ENCODE data around the gene UBQLNL.

Gene UBQLNL, protein sequence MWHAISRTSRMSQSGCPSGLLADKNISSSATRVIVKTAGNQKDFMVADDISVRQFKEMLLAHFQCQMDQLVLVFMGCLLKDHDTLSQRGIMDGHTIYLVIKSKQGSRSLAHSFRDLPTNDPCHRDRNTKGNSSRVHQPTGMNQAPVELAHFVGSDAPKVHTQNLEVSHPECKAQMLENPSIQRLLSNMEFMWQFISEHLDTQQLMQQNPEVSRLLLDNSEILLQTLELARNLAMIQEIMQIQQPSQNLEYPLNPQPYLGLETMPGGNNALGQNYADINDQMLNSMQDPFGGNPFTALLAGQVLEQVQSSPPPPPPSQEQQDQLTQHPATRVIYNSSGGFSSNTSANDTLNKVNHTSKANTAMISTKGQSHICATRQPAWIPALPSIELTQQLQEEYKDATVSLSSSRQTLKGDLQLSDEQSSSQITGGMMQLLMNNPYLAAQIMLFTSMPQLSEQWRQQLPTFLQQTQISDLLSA

DNA sequence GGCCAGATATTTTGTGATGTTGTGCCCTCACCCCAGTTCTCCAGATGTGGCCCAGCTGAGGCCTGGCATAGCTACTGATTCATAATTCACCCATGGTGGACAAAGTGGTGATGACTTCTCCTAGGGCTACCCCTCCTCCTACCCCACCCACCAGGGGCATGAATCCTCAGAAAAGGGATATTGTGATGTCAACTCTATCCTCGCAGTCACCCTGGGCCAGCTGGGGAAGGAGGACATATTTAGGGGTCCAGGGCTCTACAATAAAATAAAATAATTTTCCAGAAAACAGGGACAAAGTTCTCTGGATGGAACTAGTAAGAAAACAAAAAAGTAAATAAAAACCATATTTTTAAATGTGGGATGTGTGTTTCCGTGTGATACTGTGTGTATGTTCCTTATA, at the start of gene UBQLNL:
Gene UBQLNL, minus strand, starts transcription at position 101 of the 400 bp plus-strand sequence. CDS start 258 bp downstream, outside the sequence.
- no peak for DNase-seq

DNA sequence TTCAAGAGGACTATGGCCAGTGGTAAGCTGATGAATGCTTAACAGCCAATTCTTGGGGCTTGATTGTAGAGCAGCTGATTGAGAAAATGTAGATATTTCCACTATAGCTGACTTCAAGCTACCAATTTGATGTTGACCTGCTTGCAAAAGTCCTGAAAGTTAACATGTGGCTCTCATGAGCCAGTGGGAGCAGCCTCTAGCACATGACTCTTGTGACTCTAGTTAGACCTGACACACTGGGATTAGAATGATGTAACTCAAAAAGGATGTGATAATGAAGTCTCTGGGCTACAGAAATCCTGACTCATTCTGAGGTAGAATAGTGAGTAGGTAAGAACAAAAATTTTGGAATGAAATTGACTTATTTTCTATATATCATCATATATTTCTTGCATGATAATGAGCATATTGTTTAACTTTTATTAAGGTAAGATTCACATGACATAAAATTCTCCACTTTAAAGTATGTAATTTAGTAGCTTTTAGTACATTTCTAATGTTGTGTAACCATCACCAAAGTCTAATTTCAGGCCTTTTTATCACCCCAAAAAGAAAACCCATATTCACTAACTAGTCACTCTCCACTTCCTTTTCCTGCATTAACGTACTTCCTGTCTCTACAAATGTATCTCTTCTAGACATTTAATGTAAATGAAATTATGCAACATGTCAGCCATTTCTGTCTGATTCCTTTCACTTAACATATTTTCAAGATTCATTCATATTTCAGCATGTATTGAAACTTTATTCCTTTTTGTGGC, 47.9 kb upstream of the UBQLNL start:
- peak; percentile 56 for DNase-seq

DNA sequence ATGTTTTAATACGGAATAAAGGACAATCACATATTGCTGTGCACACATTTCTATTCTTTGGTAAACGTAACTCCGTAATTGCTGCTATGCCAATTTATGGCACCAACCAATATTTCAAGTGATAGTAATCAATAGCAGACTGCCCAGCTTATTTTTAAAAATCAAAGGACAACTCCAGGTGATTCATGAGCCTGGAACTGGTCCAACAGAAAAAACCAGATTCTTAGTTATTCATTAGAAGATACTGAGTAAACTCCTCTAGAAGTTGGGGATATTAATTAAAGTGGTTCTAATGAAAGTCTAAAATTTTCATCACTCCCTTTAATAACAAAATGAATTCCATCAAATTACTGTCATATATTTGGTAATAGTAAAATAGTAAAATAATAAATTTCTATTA, 41.3 kb upstream of the UBQLNL start:
- no peak for DNase-seq

DNA sequence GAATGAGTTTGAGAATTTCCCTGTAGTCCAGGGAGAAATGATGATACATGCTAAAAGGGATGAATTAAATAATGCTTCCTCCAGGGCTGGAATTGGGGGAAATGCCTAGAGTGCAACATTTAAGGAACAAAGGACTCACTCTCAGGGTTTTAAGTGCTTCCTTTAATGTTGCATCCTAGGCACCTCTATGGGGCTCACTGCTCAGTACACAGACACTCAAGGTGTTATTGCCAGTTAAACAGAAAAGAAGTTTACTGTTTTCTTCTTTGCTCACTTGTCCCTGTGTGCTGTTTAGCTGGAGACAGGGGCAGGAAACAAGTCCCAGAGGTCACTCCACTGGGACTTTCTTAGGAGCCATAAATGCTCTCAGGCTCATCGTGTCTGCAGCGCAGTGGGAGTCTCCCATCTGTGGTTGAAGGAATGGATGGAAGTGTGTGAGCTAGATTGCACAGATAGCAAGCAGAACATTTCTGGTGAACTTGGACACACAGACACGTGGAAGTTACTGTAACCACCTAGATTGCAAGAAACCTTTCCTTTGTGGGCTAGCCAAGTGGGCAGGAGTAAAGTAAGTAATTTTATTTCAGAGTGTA, 40.2 kb upstream of the UBQLNL start:
- DNase-seq: no peak

DNA sequence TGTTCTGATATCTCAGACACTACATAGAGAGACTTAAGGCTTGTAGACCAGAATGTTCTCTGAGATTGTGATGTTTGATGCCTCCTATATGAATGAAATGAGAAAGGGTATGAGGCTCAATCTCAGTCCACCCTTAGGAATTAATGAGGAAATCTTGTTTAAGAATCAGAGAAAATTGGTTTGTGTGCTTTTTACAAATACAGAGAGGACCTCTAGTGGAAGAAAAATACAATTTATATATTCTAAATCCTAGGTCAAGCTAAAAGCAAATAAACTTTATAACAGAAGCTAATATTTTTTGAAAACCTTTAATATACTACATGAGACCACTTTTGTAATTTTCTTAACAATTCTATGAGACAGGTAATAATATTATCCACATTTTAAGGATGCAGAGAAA, 36.8 kb upstream of the UBQLNL start:
- DNase-seq: peak; percentile 16

DNA sequence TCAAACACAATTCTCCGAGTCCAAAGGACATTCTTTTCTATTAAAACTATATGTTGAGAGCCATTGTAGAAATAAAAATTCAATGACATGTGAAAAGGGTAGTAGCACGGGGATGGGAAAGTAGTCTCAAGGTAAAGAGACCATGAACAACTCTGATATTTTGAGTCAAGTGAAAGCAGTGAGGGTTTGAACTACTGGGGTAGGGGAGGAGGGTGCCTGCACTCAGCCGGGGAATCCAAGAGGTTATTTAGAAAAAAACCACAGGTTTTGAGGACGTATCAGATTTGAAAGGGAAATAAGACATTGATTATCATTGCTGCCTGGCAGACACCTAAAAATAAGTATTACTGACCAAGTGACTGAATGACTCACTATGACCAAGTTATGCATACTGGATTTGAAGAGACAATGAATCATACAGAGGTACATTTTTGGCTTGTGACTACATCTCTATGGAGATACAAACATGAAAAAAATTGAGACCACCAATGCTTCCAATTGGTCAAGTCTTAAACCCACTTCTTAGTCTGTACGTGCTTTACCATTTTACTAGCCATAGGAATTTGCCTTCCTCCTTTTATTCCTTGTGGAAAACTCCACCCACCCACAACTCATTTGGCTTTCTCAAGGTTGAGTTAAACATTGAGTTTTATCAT, 34.1 kb upstream of the UBQLNL start:
- DNase-seq: peak; percentile 96

DNA sequence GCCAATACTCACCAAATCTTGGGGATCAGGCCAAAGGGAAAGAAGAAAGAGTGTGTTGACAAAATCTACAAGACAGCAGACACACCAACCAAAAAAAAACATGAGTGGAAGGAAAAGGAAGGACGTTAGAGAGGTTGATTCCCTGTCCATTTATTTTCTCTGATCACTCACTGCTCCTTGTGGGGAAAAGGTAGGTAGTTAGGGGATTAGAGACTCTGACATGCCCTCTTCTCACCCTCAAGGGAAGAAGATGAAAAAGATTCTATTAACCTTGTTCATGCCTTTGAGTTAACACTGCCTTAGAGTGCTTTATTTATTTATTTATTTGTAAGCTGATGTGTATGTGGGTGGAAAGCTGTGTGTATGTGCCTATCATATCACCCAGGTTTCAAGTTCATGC, 31.9 kb upstream of the UBQLNL start, which contains the start of gene OR52H1:
Gene OR52H1, minus strand, starts transcription at position 101 of the 400 bp plus-strand sequence. CDS start 3,035 bp downstream, outside the sequence.
- no peak for DNase-seq

DNA sequence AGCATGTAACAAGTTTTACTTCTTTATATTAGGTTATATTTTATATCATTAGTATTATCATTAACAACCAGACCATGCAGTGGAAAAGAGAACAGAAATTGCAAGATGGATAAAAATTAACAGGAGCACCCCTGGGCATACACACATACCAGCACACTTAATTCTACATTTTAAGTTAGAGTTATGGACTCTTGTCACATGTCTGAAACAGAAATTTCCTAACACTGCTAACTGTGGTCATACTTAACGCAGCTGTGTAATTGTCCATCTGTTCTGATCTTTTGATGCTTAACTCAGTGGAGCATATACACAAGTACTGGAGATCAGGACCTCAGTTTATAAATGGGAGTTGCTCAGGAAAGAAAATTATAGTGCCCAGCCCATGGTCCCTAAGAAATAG, 31.5 kb upstream of the UBQLNL start:
- no peak for DNase-seq

DNA sequence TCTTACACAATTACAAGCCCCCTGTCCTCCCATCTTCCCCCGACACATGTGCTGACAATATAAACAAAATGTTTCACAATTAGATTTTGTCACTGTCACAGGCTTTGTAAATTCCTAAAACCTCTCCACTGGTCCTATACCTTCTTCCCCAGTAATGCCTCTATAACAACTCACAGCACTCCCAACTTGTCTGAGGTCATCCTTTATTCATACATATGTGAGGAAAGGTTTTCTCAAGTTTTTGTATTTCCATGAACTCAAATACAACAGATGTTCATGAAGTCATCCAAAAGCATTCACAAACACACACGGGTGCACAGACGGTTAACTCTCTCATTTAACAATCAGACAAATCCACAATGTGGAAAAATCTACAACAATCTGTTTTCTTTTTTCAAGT, 30.0 kb upstream of the UBQLNL start:
- peak; percentile 26 for DNase-seq

DNA sequence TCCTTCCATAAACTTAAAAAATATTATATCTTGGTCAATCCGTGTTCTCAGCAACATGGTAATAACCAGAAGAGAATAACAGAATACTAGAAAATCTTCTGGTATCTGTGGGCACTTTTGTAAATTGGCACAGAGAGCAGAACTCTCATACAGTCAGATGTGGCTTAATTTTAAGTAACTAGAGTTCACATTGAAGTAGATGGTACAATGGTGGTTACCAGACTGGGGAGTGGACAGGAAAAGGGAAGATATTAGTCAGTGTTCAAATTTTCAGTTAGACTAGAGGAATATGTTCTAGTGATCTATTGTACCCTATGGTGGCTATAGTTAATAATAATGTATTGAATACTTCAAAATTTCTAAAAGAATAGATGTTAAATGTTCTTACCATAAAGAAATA, 24.9 kb upstream of the UBQLNL start:
- DNase-seq: no peak

DNA sequence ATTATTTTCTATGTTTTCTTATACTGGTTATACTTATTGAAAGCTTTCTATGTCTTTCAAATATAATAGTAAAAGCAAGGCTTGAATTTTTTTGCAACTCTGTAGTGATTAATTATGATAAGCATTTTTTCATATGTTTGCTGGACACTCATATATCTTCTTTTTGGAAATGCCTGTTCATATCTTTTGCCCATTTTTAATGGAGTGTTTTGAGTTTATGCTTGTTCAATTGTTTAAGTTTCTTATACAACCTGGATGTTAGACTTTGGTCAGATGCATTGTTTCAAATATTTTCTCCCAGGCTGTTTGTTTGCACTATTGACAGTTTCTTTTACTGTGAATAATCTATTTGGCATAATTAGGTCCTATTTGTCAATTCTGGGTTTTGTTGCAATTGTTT, 20.0 kb upstream of the UBQLNL start:
- DNase-seq: no peak

DNA sequence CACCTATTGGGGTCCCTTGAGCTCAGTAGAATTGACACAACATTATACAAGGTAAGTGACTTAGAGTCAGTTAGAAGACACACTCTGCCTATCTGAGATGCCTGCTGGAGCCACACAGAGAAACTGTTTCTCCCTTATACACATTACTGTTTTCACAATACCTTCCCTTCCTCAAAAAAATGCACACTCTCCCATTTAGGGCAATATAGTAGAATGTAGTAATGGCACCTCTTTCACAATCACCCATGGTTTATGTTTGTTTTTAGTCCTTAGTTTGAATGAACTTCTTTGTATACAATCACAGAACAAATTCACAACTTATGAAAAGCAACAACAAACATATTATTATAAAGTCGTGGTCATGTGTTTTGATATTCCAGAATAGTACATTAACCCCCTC, 17.5 kb upstream of the UBQLNL start:
- DNase-seq: no peak

DNA sequence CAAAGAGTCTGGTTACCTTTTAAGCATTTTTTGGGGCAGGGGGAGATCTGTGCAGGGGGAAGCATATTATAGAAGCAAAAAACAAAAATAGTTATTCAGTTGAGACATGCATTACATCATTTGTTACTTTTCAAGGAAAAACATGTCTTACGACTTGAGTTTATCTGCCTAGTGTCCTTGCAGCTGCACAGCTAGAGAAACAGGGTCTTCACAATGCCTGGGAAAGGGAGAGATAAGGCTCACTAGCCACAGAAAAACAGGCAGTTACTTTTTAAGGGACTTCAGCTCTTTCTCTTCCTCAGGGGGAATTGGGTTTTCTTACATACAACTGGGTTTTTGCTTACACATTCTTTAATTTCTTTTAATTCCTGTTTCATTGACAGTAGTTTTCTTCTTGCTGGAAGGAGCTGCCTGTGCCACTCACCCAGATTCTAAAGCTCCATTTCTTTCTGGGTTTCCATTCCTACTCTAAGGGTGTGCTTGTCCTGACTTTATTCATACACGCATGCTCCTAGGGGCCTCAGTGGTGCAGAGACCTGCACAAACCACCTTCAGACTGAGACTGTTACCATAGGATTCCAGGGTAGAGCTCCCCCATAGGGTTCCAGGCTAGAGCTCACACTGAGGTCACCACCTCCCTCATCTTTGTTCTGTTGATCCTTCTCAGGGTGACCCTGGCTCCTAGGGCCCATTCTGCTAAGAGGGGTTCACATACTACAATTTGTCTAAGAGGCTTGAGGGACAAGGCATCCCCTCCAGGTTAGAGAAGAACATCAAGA, 14.7 kb upstream of the UBQLNL start:
- DNase-seq: no peak

DNA sequence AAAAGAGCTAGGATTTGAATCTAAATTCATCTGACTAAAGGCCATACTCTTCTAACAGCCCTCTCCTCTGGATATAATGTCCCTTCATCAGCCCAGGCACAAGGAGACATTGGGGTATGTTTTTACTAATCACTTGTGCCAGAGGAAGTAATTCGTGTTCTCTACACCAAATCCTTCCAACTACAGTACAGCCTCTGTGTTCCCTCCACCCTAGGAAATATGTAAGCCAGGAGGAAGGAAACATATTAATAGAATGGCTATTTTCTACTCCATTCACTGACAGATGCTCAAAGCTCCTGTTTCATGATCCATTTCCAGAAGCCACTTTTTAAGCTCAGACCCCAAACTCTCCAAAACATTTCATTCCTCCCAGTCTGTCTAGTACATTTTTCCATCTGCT, 12.0 kb upstream of the UBQLNL start:
- no peak for DNase-seq

DNA sequence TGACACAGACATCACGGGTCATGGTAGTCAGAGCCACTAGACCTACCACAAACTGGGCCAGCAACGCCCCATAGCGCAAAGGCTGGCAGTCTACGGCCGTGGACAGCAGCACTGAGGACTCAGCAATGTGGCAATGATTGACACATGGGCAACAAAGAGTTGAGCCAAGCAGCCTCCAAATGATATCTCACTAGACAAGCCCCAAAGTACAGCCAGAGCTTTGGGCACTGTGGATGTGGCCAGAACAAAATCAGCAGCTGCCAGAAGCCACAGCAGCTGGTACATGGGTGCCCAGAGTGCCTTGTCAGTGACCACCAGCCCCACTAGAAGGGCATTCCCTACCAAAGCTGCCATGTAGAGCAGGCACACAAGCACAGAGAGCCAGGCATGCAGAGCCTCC, 11.2 kb upstream of the UBQLNL start:
- no peak for DNase-seq

DNA sequence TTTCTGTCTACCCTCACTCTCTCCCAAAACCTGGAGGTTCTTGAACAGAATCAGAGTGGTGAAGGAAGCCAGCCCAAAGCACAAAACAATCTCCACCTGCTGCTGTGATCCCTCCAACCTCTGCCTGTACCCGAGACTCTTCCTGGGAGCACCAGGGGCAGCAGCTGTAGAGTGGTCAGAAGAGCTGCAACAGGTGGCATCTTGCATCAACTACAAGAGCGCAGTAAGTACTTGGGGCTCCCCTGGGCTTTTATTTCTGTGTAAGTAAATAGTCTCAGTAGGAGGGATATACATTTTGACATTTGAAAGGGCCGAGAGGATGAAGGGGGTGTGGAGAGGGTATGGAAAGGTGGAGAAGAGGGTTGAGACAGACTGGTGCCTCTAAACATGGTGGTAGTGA, 8.3 kb upstream of the UBQLNL start:
- no peak for DNase-seq

DNA sequence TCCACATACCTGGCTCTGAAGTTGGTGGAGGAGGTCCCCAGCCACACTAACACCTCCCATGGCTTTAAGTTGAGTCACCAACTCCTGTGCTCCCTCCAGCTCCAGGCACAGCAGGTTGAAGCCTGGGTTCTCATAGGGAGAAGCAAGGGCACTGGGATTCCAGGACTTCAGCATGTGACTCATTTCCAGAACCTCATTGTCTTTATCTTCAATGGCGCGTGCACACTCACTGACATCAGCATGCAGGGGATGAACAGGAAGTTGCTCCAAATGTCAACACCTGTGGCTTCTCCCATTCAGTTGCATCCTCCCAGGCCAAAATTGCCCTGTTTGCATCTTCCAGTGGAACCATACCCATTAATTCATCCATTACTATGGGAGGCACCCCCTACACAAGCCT, 5.8 kb upstream of the UBQLNL start:
- DNase-seq: no peak

DNA sequence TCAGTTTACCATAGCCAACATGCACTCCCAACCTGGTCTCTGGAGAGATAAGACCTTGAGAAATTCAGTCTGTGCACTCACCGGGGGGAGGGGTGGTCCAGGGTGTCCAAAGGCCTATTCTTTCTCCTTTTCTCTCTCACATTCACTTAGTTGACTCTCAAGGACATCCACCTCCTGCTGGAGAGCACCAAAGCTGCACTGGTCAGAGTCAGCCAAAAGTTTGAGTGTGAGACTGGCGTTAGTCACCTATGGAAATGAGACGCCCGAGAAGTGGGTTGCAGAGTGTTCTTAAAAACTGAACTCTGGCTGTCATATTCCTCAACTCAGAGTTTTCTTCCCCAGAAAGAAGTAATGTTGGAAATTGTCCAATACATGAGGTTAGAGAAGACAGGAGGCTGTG, 5.0 kb upstream of the UBQLNL start:
- no peak for DNase-seq

DNA sequence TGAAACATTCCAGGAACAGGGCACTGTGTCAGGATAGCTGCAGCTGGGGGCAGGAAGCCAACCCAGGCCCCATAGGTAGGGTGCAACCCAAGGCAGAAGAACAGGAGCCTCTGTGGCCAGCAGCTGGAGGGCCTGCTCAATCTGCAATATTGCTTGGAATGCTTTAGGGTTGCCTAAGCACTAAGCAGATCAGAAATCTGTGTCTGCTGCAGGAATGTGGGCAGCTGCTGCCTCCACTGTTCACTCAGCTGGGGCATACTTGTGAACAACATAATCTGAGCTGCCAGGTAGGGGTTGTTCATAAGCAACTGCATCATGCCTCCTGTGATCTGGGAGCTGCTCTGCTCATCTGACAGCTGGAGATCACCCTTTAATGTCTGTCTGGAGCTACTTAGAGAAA, 1.7 kb downstream of the UBQLNL start:
- no peak for DNase-seq

DNA sequence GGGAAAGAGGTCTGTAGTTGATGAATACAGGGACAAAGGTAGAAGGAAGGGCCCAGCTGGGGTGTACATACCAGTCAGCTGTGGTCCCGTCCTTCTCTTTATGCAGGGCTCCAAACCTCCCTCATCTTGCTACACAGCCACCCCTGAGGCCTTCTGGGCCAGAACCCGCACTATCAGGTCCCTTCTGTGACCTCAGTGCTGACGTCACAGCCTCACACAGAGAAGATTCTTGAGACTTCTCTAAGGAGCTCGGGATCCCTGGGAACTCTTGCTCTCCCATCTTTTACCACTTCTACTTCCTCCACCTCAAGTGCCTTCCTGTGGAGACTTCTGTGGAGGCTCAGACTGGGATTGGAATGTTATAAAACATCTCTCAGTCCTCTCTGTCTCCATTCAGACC, 6.7 kb downstream of the UBQLNL start, which contains the start of gene UBQLN3:
Gene UBQLN3, minus strand, starts transcription at position 155 of the 400 bp plus-strand sequence. CDS start 399 bp downstream, outside the sequence.
- DNase-seq: no peak

DNA sequence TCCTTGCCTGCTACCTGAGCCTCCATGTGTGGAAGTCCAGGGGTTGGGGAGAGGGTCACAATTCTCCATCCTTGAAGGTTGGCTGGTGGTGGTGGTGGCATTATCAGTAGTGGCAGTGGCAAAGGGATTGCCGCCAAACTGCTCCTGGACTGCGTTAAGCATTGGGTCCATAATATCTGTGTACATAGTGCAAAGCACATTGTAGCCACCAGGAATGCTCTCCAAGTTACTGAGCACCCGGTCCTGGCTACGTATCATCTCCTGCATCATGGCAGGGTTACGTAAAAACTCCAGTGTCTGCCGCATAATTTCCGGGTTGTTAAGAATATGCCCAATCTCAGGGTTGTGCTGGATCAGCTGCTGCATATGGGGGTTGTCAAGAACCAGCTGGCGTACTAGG, 7.9 kb downstream of the UBQLNL start:
- no peak for DNase-seq

DNA sequence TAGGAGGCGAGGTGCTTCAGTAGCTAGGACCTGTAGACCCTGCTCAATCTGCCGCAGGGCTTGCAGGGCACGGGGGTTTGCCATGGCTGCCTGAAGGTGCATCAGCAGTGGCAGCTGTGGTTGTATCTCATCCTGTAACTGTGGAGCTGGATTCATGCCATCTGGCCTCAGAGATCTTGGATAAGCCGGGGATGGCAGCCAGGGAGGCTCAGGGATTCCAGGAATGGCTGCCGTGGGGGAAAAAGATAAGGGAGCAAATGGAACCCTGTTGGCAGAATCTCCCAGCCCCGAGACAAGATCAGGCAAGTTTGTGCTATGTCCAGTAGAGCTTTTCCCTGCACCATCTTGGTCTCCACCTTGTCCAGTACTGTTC, 8.6 kb downstream of the UBQLNL start:
- DNase-seq: no peak
